ENCODE results near the gene LRRTM3. TPM values are rescaled to one million over a fixed set of nuclear protein-coding genes. Genes with fewer than 3 reads are reported as not detected.
A peak's percentile ranks its signal among the peaks of the same experiment; 100 is the strongest.

The LRRTM3 gene
- total RNA-seq, 1 experiment from 2014 or later = 0.96 TPM

GRCh38 chr10:66892871-66893270, 33.0 kb upstream of the LRRTM3 start:
- Histone ChIP-seq H4K5ac (ENCODE audit: insufficient read length, low read depth, low read length) (no peak overlapping the region), H2AK5ac (ENCODE audit: insufficient read length, low read length) (no peak overlapping the region), H3K79me2 (ENCODE audit: insufficient read depth, low read length) (no peaks in the 10 kb centered on the region), H3K9me3 (ENCODE audit: control insufficient read depth, low read depth, low read length) (no peaks in the 10 kb centered on the region), H3K4ac (ENCODE audit: low read depth, low read length) (no peak overlapping the region), H3K18ac (ENCODE audit: insufficient read length, low read depth, low read length) (no peak overlapping the region), H3K23me2 (ENCODE audit: insufficient read length, low read depth, low read length, poor library complexity, severe bottlenecking) (no peaks in the 10 kb centered on the region), H2BK120ac (ENCODE audit: low read depth, low read length, poor library complexity, severe bottlenecking) (no peak overlapping the region), H4K20me1 (ENCODE audit: control insufficient read depth, insufficient read depth, insufficient read length) (no peaks in the 10 kb centered on the region), H4K91ac (ENCODE audit: insufficient read length, low read depth, low read length) (no peak overlapping the region), H2BK5ac (ENCODE audit: insufficient read length, low read length) (no peak overlapping the region), H2AFZ (ENCODE audit: low read length) (no peak overlapping the region), H3K27me3 (ENCODE audit: insufficient read depth, low read length) (no peaks in the 10 kb centered on the region), H3K23ac (ENCODE audit: insufficient read length, low read depth, low read length) (no peak overlapping the region), H3T11ph (ENCODE audit: low read length) (no peak overlapping the region), H3K79me1 (ENCODE audit: insufficient read depth, low read depth, low read length, poor library complexity, severe bottlenecking) (no peaks in the 10 kb centered on the region), H3K27ac (ENCODE audit: insufficient read length, low read depth, low read length) (no peak overlapping the region), H3K9ac (ENCODE audit: extremely low read depth, insufficient read length, low read length) (no peak overlapping the region), H3K56ac (ENCODE audit: insufficient read length, low read depth, low read length) (no peak overlapping the region), H4K8ac (replicated peaks; ENCODE audit: insufficient read length, low read depth, low read length) (no peak overlapping the region), H2BK20ac (ENCODE audit: low read depth, low read length, poor library complexity, severe bottlenecking) (no peak overlapping the region), H3K14ac (ENCODE audit: insufficient read depth, low read length) (no peak overlapping the region), H2BK12ac (ENCODE audit: insufficient read length, low read depth, low read length) (no peak overlapping the region), H3K4me2 (ENCODE audit: insufficient read depth, insufficient read length, low read length) (no peak overlapping the region), H2BK15ac (ENCODE audit: low read depth, low read length) (no peak overlapping the region), H3K4me1 (ENCODE audit: insufficient read depth, low read length) (peaks cover under 1% of the 10 kb centered on the region; the same call in 1 of the 2 replicates)
- peaks cover 3 to 11% (median 6%) of the 10 kb centered on the region in 3 experiments; a peak in 6 of 7 replicates for H3K36me3 Mint-ChIP-seq (ENCODE audit: insufficient read depth in 1 of 3, low read depth in 3 of 3)
- H3K27ac Mint-ChIP-seq = peak overlapping the region in 2 of 3 experiments; percentile 1 to 85; a peak in 4 of 7 replicates
- H3K27me3 Mint-ChIP-seq (ENCODE audit: low read depth) = no peaks in the 10 kb centered on the region
- no peak overlapping the region for H3K4me3 Mint-ChIP-seq
- TF ChIP-seq CTCF (conservative IDR thresholded peaks at IDR 0.05) = no peak
- no peak for DNase-seq
- no CpG with 5 or more reads among the region's 2 CpGs for WGBS (ENCODE audit: extremely low coverage, insufficient read length, low lambda C conversion rate)
- peaks cover 15 to 26% of the 10 kb centered on the region in 2 experiments for H3K4me1 Mint-ChIP-seq
- H3K9me3 Mint-ChIP-seq = peaks cover 2 to 4% of the 10 kb centered on the region in 2 experiments
